Activated naive CD8-positive, alpha-beta T cell (primary cell): ENCODE results near the gene IPO13.

Experiments
- H3K27ac Mint-ChIP-seq: one replicate; pipeline ENCODE4 v1.8.0; 2021; ENCODE audit warnings: mixed read lengths
- H3K27me3 Mint-ChIP-seq: one replicate; pipeline ENCODE4 v1.8.0; 2021; ENCODE audit warnings: mixed read lengths
- H3K36me3 Mint-ChIP-seq: one replicate; pipeline ENCODE4 v1.8.0; 2021; ENCODE audit warnings: mixed read lengths
- H3K4me1 Mint-ChIP-seq: one replicate; pipeline ENCODE4 v1.8.0; 2021; ENCODE audit warnings: low read depth, mixed read lengths
- H3K4me3 Mint-ChIP-seq: one replicate; pipeline ENCODE4 v1.8.0; 2021; ENCODE audit warnings: mild to moderate bottlenecking, mixed read lengths
- H3K9me3 Mint-ChIP-seq: one replicate; pipeline ENCODE4 v1.8.0; 2021; ENCODE audit warnings: low read depth, mixed read lengths

The IPO13 gene

DNA sequence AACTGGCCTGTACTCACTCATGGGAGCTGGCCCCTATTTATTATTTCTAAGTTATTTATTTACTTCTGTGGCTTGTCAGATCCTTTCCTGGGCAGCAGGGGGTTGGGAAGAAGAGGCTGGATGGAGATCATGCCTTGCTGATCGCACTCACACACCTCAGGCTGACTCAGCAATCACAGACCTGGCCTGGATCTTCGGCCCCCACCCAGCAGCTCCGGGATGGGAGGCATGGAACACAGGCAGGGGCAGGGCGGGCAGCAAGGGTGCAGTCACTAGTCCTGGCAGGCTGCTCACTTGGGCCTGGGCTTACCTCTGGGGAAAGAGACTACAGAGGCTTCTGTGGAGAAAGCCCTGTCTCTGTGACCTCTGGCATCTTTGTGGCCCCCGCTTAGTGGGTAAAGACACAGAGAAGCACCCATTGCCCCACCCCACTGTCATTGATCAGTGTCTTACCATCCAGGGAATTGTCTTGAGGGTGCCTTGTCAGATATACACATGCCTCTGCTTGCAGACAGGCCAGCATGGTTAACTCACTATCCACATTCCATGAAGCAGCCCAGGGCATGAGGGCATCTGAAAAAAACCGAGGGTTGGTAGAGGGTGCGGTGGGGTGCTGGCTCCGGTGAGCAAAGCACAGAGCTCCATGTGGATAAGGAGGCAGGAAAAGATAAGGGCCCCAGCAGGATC is 9.4 kb upstream of the IPO13 start:
- H3K4me3 Mint-ChIP-seq, result peak overlapping the region; percentile 77
- peaks cover 9% of the 10 kb centered on the region for H3K27me3 Mint-ChIP-seq
- no peaks in the 10 kb centered on the region for H3K36me3 Mint-ChIP-seq
- H3K4me1 Mint-ChIP-seq, result peaks cover 21% of the 10 kb centered on the region
- H3K9me3 Mint-ChIP-seq, result no peaks in the 10 kb centered on the region
- H3K27ac Mint-ChIP-seq, result no peak overlapping the region

GRCh38 chr1:43938383-43938782 is 8.4 kb upstream of the IPO13 start:
- Mint-ChIP-seq H3K9me3 (no peaks in the 10 kb centered on the region), H3K27ac (no peak overlapping the region), H3K4me3 (no peak overlapping the region), H3K36me3 (no peaks in the 10 kb centered on the region), H3K27me3 (peaks cover 4% of the 10 kb centered on the region), H3K4me1 (peaks cover 22% of the 10 kb centered on the region)

DNA sequence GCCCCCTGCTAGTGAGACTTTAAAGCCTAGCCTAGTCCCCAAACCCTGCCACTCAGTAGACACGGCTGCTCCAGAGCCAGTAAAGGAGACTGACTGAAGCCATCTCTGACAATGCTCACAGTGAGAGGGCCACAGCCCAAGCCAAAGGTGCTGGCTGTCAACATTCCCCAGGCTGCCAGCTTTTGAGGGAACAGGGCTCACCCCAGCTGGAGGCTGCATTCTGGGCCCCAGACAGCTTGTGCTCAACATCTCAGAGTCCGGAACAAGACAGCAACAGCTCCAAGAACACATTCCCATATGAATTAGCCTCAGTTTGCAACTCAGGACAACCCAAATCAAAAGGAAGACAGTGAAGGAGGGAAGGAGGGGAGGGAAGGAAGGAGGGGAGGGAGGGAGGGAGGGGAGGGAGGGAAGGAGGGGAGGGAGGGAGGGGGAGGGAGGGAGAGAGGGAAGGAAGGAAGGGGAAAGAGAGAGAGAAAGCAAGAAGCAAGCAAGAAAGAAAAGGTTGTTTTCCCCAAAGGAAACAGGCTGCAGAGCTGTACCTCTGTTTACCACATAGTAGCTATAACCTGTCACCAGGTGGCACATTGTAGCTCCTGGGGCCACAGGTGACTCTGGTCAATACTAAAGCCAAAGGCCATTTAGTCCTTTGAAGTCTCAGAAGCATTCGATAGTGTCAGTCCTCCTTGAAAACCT is 7.7 kb upstream of the IPO13 start:
- Mint-ChIP-seq H3K27me3 (peaks cover 1% of the 10 kb centered on the region), H3K36me3 (no peaks in the 10 kb centered on the region), H3K4me3 (no peak overlapping the region), H3K4me1 (peaks cover 20% of the 10 kb centered on the region), H3K9me3 (no peaks in the 10 kb centered on the region), H3K27ac (no peak overlapping the region)

- Mint-ChIP-seq H3K36me3 (no peaks in the 10 kb centered on the region), H3K9me3 (no peaks in the 10 kb centered on the region), H3K27ac (no peak overlapping the region), H3K4me3 (no peak overlapping the region), H3K4me1 (peaks cover 23% of the 10 kb centered on the region), H3K27me3 (no peaks in the 10 kb centered on the region)
Observed at GRCh38 chr1:43942411-43942810, 4.3 kb upstream of the IPO13 start.

DNA sequence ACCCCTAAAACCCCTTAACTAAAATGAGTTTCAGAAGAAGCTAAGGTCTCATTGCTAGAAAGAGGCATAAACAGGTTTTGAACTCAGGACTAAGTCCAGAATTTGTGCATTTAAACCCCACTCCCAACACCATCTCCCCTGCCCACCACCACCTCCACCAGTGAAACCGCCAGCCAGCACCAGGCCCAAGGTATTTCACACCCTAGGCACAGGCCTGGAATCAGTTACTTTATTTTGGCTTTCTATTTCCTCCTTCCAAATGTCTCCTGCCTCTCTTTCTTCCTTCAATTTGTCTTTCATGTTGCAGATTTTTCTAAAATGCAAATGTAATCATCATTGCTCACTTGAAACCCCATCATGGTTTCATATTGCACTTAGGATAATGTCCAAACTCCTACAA is 1.9 kb upstream of the IPO13 start:
- Mint-ChIP-seq H3K27me3 (no peaks in the 10 kb centered on the region), H3K36me3 (no peaks in the 10 kb centered on the region), H3K4me3 (peak overlapping the region; percentile 95), H3K27ac (peak overlapping the region; percentile 58), H3K4me1 (peaks cover 42% of the 10 kb centered on the region), H3K9me3 (no peaks in the 10 kb centered on the region)

DNA sequence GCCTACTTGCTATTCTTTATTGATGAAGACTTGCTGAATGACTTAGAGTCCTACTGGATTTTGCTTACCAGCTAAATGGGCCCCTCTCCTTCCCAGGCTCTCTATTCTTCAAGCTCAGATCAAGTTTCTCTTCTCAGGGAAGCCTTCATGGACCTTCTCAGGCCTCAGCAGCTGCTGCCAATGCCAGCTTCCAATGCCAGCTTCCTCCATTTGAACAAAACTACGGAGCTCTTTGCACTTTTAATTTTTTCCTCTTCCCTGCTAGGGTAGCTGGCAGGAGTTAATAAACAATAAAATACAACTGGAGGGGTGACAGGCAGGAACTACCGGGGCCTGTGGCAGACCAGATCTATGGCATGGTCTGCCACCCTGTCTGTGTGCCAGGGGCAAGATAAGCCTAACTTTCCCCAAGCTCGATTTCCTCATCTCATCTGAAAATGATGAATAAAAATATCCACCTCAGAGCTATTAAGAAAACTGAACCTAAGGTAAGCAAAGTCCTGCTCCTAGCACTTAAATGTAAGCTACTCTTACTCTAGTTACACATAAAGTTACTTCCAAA is 995 bp upstream of the IPO13 start:
- peaks cover 47% of the 10 kb centered on the region for H3K4me1 Mint-ChIP-seq
- H3K4me3 Mint-ChIP-seq, result peak overlapping the region; percentile 95
- H3K36me3 Mint-ChIP-seq, result peaks cover 5% of the 10 kb centered on the region
- H3K9me3 Mint-ChIP-seq, result no peaks in the 10 kb centered on the region
- no peaks in the 10 kb centered on the region for H3K27me3 Mint-ChIP-seq
- peak overlapping the region; percentile 96 for H3K27ac Mint-ChIP-seq

GRCh38 chr1:43947061-43947873 is 517 bp downstream of the IPO13 start:
- Mint-ChIP-seq H3K27ac (peak overlapping the region; percentile 96), H3K27me3 (no peaks in the 10 kb centered on the region), H3K4me1 (peaks cover 57% of the 10 kb centered on the region), H3K4me3 (peak overlapping the region; percentile 95), H3K36me3 (peaks cover 5% of the 10 kb centered on the region), H3K9me3 (no peaks in the 10 kb centered on the region)

DNA sequence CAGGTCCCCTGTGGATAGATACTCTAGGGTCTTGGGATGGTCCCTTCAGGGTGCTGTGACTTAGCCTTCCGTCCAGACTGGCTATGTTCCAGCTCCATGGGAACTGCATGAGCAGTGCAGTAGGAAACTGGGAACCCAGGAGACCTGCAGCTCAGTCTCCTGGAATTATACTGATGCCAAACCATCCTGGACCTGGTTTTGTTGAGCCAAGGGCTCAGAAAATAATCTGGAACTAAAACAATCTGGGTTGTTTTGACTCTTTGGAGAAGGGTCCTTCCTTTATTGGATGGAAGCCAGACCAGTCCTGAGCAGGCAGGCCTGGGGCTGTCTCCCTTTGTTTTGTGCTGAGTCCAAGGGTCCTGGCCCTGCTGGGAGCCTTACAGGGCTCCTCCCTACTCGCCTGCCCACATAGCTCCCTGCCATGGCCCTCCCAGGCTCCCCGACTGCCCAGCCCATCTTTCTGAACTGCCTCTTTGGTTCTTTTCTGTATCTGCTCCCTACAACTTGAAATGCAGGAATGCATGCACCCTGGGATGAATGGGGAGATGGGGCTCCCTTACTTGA is 1.2 kb downstream of the IPO13 start:
- Mint-ChIP-seq H3K27ac (peak overlapping the region; percentile 96), H3K36me3 (peaks cover 5% of the 10 kb centered on the region), H3K9me3 (no peaks in the 10 kb centered on the region), H3K27me3 (no peaks in the 10 kb centered on the region), H3K4me3 (peak overlapping the region; percentile 95), H3K4me1 (peaks cover 55% of the 10 kb centered on the region)

DNA sequence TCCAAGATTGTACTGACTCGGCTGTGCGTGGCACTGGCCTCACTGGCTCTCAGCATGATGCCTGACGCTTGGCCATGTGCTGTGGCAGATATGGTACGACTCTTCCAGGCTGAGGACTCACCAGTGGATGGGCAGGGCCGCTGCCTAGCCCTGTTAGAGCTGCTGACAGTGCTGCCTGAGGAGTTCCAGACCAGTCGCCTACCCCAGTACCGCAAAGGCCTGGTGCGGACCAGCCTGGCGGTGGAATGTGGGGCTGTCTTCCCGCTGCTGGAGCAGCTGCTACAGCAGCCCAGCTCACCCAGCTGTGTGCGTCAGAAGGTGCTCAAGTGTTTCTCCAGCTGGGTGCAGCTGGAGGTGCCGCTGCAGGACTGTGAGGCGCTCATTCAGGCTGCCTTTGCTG is 2.9 kb downstream of the IPO13 start:
- no peaks in the 10 kb centered on the region for H3K9me3 Mint-ChIP-seq
- H3K4me1 Mint-ChIP-seq, result peaks cover 48% of the 10 kb centered on the region
- no peak overlapping the region for H3K27ac Mint-ChIP-seq
- no peaks in the 10 kb centered on the region for H3K27me3 Mint-ChIP-seq
- no peak overlapping the region for H3K4me3 Mint-ChIP-seq
- H3K36me3 Mint-ChIP-seq, result peaks cover 5% of the 10 kb centered on the region

DNA sequence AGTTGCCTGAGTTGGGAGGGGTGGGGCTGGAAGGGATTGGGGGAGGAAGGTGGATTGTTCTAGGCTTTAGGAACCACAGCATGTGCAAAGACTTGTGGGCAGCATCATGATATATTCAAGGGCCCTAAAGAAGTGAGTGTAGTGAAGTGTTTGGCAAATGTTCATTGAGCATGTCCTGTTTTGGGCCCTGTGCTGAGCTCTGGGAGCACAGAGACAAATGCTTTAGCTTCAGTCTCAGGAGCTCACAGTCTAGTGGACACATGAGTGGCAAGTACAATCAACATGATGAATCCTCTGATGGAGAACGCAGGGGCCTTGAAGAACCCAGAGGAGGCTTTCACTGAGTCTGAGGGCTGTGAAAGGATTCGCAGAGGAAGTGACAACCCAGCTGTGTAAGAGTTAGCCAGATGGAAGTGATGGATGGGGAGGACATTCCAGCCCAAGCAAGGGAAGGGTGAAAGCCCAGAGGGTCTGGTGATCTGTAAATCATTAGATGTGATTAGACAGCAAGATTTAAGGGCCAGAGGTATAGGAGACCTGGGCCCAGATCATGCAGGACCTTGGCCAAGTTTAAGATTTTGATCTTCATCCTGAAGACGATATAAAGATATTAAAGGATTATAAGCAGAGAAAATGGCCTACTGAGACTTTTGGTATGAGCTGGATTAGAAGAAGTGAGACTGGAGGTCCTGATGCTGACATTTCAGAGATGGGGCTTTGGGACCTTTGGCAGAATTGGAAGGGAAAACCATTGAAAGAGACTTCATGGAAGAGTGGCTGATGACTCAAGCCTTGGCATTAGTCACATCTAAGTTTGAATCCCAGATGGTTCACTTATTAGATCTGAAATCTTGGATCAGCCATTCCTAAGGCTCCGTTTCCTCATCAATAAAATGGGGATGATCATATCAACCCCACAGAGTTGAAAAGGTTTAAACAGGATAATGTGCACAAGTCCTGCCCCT is 4.6 kb downstream of the IPO13 start:
- Mint-ChIP-seq H3K4me3 (no peak overlapping the region), H3K36me3 (peaks cover 5% of the 10 kb centered on the region)

DNA sequence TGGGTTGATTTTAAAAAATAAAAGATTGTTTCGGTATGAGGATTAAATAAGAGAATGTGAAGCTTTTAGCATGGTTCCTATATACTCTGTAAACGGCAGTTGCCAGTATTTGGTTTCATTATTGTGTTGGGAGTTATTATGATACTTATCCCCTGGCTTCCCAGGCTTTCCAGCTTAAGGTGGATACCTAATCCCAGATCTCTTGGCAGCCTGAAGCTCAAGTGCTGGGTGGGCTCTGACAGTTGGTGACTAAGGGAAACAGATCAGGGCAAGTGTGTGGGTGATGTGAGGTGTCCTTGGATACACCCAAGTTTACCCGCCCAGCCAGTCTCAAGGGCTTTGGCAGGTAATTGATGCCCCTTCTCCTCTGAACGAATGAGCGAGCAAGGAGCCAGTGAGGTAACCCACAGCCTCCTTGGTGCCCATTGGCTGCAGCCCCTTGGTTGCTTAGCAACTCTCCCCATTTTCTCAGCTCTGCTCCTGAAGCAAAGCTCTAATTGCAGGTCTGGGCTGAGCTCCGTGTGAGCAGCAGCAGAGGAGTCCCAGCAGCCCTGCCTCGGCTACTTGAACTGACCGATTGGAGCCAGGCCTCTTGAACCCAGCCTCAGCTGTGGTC is 6.1 kb downstream of the IPO13 start:
- no peak overlapping the region for H3K27ac Mint-ChIP-seq
- H3K4me1 Mint-ChIP-seq, result peaks cover 30% of the 10 kb centered on the region
- H3K9me3 Mint-ChIP-seq, result no peaks in the 10 kb centered on the region
- no peaks in the 10 kb centered on the region for H3K27me3 Mint-ChIP-seq
- H3K4me3 Mint-ChIP-seq, result no peak overlapping the region
- H3K36me3 Mint-ChIP-seq, result peaks cover 8% of the 10 kb centered on the region

More for the DNA sequence above, 4.6 kb downstream of the IPO13 start:
- no peaks in the 10 kb centered on the region for H3K27me3 Mint-ChIP-seq
- H3K27ac Mint-ChIP-seq, result no peak overlapping the region
- H3K9me3 Mint-ChIP-seq, result no peaks in the 10 kb centered on the region
- peaks cover 35% of the 10 kb centered on the region for H3K4me1 Mint-ChIP-seq

- Mint-ChIP-seq H3K27me3 (no peaks in the 10 kb centered on the region), H3K36me3 (peaks cover 10% of the 10 kb centered on the region), H3K9me3 (no peaks in the 10 kb centered on the region), H3K4me3 (no peak overlapping the region), H3K27ac (no peak overlapping the region), H3K4me1 (peaks cover 27% of the 10 kb centered on the region)
Observed at GRCh38 chr1:43953361-43953760, 6.6 kb downstream of the IPO13 start.

GRCh38 chr1:43954036-43954435 is 7.3 kb downstream of the IPO13 start:
- Mint-ChIP-seq H3K4me3 (no peak overlapping the region), H3K27me3 (no peaks in the 10 kb centered on the region), H3K9me3 (no peaks in the 10 kb centered on the region), H3K36me3 (peaks cover 11% of the 10 kb centered on the region), H3K4me1 (peaks cover 20% of the 10 kb centered on the region), H3K27ac (no peak overlapping the region)
